B cell (primary cell): Measurements from ENCODE around the gene GSTM3. TPM values are rescaled to one million over a fixed set of nuclear protein-coding genes. Genes with fewer than 3 reads are reported as not detected.
A peak's percentile ranks its signal among the peaks of the same experiment; 100 is the strongest.

Source experiments
- ATAC-seq: fragments of 200-7000 bp; cut with Tn5 transposase; one replicate; pipeline ENCODE4 v1.10.0; 2021; ENCODE audit warnings: low read depth, mild to moderate bottlenecking, moderate number of reproducible peaks, moderate library complexity
- CTCF ChIA-PET: fragments of 350-600 bp; sonication (Branson Sonifier 250); formaldehyde crosslinking; loops from one replicate; lab custom pipeline; 2021; ENCODE audit warnings: antibody characterized with exemption, inconsistent platforms; lab: Charles Lee
- POLR2A ChIA-PET: fragments of 350-600 bp; sonication (Branson Sonifier 250); formaldehyde crosslinking; loops from one replicate; lab custom pipeline; 2021; ENCODE audit warnings: antibody characterized with exemption; lab: Charles Lee
- DNase-seq: peaks from one replicate; pipeline ENCODE4 v3.0.0; 2013
- H2AFZ ChIP-seq: 2 replicates; pipeline ENCODE4 v1.6.1; 2012; ENCODE audit warnings: mild to moderate bottlenecking, low read depth, low read length; ENCODE audit not compliant: insufficient read depth, poor library complexity, severe bottlenecking
- H3K27ac ChIP-seq, 2 donors: 1 replicate in 1 of 2; 2 replicates in 1 of 2; pipeline ENCODE4 v1.5.1; 2012 to 2013; ENCODE audit warnings: low read length in 2 of 2, mild to moderate bottlenecking in 2 of 2, moderate library complexity in 1 of 2
- H3K27me3 ChIP-seq, 4 experiments: fragments of 200-600 bp in 1 of 4; sonication (generic) in 1 of 4; replicated peaks in 1 of 4; 1 replicate in 2 of 4; 2 replicates in 2 of 4; pipeline versions ENCODE4 v1.6.1 to v1.7.0; 2013 to 2016; ENCODE audit warnings: low read length in 3 of 4, mild to moderate bottlenecking in 2 of 4, mixed read lengths in 1 of 4, moderate library complexity in 1 of 4; ENCODE audit not compliant: insufficient read depth in 4 of 4, control insufficient read depth in 3 of 4; ENCODE audit errors: control extremely low read depth in 1 of 4
- H3K36me3 ChIP-seq, 2 experiments: replicated peaks in 1 of 2; 1 replicate in 1 of 2; 2 replicates in 1 of 2; pipeline versions ENCODE4 v1.6.1 to v1.7.1; 2013; ENCODE audit warnings: low read length in 1 of 2; ENCODE audit not compliant: insufficient read depth in 2 of 2, control insufficient read depth in 1 of 2; ENCODE audit errors: control extremely low read depth in 1 of 2, extremely low read depth in 1 of 2
- H3K4me1 ChIP-seq, 2 donors: fragments of 200-600 bp in 1 of 2; sonication (generic) in 1 of 2; 1 replicate in 1 of 2; 2 replicates in 1 of 2; pipeline versions ENCODE4 v1.5.1 to v1.6.1; 2013 to 2017; ENCODE audit warnings: low read length in 2 of 2; ENCODE audit not compliant: control insufficient read depth in 2 of 2, insufficient read depth in 2 of 2
- H3K4me2 ChIP-seq: replicated peaks from 2 replicates; pipeline ENCODE3; 2012; ENCODE audit warnings: mild to moderate bottlenecking, low read depth, low read length; ENCODE audit not compliant: poor library complexity, severe bottlenecking
- H3K4me3 ChIP-seq, 5 experiments: fragments of 200-600 bp in 1 of 5; sonication (generic) in 1 of 5; 1 replicate in 3 of 5; 2 replicates in 2 of 5; pipeline versions ENCODE4 v1.5.1 to v1.7.0; 2011 to 2016; ENCODE audit warnings: low read length in 4 of 5, mild to moderate bottlenecking in 4 of 5, low read depth in 2 of 5, control low read depth in 1 of 5, moderate library complexity in 1 of 5; ENCODE audit not compliant: insufficient read depth in 1 of 5; ENCODE audit errors: control extremely low read depth in 1 of 5, extremely low read depth in 1 of 5
- H3K79me2 ChIP-seq: fragments of 200-600 bp; sonication (generic); one replicate; pipeline ENCODE4 v1.6.0; 2016; ENCODE audit warnings: low read length; ENCODE audit not compliant: control insufficient read depth, insufficient read depth
- H3K9ac ChIP-seq: fragments of 200-600 bp; sonication (generic); 2 replicates; pipeline ENCODE4 v1.6.1; 2017; ENCODE audit warnings: mild to moderate bottlenecking, low read length, moderate library complexity
- H3K9me3 ChIP-seq, 3 donors: one replicate each; pipeline versions ENCODE4 v1.6.1 to v1.7.1; 2013; ENCODE audit warnings: low read length in 2 of 3; ENCODE audit not compliant: control insufficient read depth in 2 of 3, insufficient read depth in 1 of 3; ENCODE audit errors: control extremely low read depth in 1 of 3
- H4K20me1 ChIP-seq: 2 replicates; pipeline ENCODE4 v1.6.0; 2012; ENCODE audit warnings: mild to moderate bottlenecking, low read length; ENCODE audit not compliant: insufficient read depth, control insufficient read depth, poor library complexity, severe bottlenecking
- H3K27ac Mint-ChIP-seq: one replicate; pipeline ENCODE4 v1.8.0; 2021; ENCODE audit warnings: mixed read lengths
- H3K27me3 Mint-ChIP-seq: one replicate; pipeline ENCODE4 v1.8.0; 2021; ENCODE audit warnings: mixed read lengths
- H3K4me1 Mint-ChIP-seq: one replicate; pipeline ENCODE4 v1.8.0; 2021; ENCODE audit warnings: mixed read lengths
- H3K4me3 Mint-ChIP-seq: one replicate; pipeline ENCODE4 v1.8.0; 2021; ENCODE audit warnings: mixed read lengths
- H3K9me3 Mint-ChIP-seq: one replicate; pipeline ENCODE4 v1.8.0; 2022; ENCODE audit warnings: mixed read lengths; ENCODE audit not compliant: insufficient read depth
- EZH2 ChIP-seq: IDR thresholded peaks from 2 replicates; pipeline ENCODE4 v1.6.1; 2012; ENCODE audit warnings: borderline replicate concordance, low read depth, mild to moderate bottlenecking, moderate library complexity, low read length; ENCODE audit not compliant: insufficient read depth, poor library complexity, severe bottlenecking
- WGBS: methylation state at CpG from one replicate; pipeline ENCODE4 v1.1.5; 2013; ENCODE audit warnings: missing lambda C conversion rate; ENCODE audit not compliant: insufficient coverage; 5-methylcytosine and 5-hydroxymethylcytosine counted together
- intact Hi-C: fragments of 100-400 bp; cut with micrococcal nuclease; formaldehyde crosslinking; loops from one replicate; pipeline ENCODE4 v1.10.0; 2022
- polyA plus RNA-seq: library from polyadenylated mRNA; depleted of rRNA; stranded (reverse); fragments of >200 nt; gene quantifications from 2 replicates; pipeline ENCODE4 v1.2.3, GENCODE V29; 2012
- total RNA-seq, 2 donors: library from RNA; stranded (reverse); fragments of 120-200 nt in 1 of 2; gene quantifications; 1 replicate in 1 of 2; 2 replicates in 1 of 2; pipeline versions ENCODE4 v1.2.3 to v1.2.4, GENCODE V29; 2013 to 2022
- TF ChIP-seq, protein P1 (sequence below): fragments of 200-600 bp; IDR thresholded peaks from one replicate; pipeline ENCODE4 v1.8.0; 2022; ENCODE audit warnings: antibody characterized with exemption, mild to moderate bottlenecking

The GSTM3 gene
- total and polyA plus RNA-seq, 2 donors (not counting 1 experiment from before 2014, with no cell fraction given) = 1.9 to 2.8 TPM

DNA sequence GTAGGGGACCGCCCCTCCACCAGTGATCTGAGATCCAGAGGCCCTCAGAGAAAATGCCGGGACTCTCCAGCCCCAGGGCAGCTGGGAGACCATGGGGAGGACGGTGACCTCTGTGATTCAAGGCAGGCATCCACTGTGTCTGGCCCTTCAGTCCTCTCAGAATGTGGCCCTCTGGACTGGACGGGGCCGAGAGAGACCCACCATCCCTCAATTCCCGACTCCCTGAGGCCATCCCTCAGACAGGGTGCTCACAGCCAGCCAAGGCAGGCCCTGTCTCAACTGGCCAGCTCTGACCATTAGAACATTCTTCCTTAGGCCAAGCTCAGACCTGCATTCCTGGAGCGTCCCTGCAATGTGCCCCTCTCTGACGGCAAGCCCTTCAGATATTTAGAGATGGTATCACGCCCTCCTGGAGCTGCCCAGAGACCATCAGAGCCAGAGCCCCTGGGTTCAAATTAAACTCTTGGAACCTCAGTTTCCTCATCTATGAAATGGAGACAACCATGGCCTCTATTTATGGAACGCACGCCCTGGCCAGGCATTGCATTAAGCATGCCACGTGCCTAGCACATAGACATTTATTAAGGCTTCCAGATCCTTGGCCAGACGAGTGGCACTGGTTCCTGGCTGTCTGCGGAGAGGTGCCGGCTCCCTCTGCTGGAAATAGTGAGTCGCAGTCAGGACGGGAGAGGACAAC, 32.5 kb upstream of the GSTM3 start:
- H3K9me3 ChIP-seq = peaks cover 0 to 4% (median 0%) of the 10 kb centered on the region in 3 donors
- no peak overlapping the region for H3K4me3 Mint-ChIP-seq
- H3K4me1 ChIP-seq = peaks cover 0 to 11% of the 10 kb centered on the region in 2 donors
- DNase-seq (peak; percentile 79), ATAC-seq (peak; percentile 81)
- H3K27me3 Mint-ChIP-seq = peaks cover 7% of the 10 kb centered on the region
- 50% methylated on average over 17 of the region's 17 CpGs for WGBS
- H3K9ac ChIP-seq = no peak overlapping the region
- no peaks in the 10 kb centered on the region for H4K20me1 ChIP-seq
- no peak overlapping the region for H3K27ac Mint-ChIP-seq
- no peak overlapping the region for H3K4me3 ChIP-seq
- TF ChIP-seq EZH2 = no peak
- TF ChIP-seq, protein P1, sequence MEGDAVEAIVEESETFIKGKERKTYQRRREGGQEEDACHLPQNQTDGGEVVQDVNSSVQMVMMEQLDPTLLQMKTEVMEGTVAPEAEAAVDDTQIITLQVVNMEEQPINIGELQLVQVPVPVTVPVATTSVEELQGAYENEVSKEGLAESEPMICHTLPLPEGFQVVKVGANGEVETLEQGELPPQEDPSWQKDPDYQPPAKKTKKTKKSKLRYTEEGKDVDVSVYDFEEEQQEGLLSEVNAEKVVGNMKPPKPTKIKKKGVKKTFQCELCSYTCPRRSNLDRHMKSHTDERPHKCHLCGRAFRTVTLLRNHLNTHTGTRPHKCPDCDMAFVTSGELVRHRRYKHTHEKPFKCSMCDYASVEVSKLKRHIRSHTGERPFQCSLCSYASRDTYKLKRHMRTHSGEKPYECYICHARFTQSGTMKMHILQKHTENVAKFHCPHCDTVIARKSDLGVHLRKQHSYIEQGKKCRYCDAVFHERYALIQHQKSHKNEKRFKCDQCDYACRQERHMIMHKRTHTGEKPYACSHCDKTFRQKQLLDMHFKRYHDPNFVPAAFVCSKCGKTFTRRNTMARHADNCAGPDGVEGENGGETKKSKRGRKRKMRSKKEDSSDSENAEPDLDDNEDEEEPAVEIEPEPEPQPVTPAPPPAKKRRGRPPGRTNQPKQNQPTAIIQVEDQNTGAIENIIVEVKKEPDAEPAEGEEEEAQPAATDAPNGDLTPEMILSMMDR = peak; percentile 63
- H3K79me2 ChIP-seq = no peaks in the 10 kb centered on the region
- H3K27ac ChIP-seq = no peak overlapping the region
- H3K36me3 ChIP-seq = no peaks in the 10 kb centered on the region
- ChIA-PET POLR2A (interaction anchor here (1.4 kb wide), 1 partner anchor 211 kb away, joined by 6 read pairs; the partner anchor contains the start of gene AHCYL1), CTCF (interaction anchor here (1.1 to 21.2 kb wide), 13 partner anchors 10 to 256 kb away, joined by 3 to 667 read pairs (median 5); partner anchors contain the start of genes AHCYL1, EPS8L3, GNAI3 and GPR61)
- no peak overlapping the region for H3K4me2 ChIP-seq
- no peaks in the 10 kb centered on the region for H3K4me1 Mint-ChIP-seq
- H3K27me3 ChIP-seq = peaks cover 0 to 8% (median 0%) of the 10 kb centered on the region in 4 experiments
- peak overlapping the region; percentile 52 for H2AFZ ChIP-seq
- H3K9me3 Mint-ChIP-seq = no peaks in the 10 kb centered on the region
- intact Hi-C loops = no loop called here

DNA sequence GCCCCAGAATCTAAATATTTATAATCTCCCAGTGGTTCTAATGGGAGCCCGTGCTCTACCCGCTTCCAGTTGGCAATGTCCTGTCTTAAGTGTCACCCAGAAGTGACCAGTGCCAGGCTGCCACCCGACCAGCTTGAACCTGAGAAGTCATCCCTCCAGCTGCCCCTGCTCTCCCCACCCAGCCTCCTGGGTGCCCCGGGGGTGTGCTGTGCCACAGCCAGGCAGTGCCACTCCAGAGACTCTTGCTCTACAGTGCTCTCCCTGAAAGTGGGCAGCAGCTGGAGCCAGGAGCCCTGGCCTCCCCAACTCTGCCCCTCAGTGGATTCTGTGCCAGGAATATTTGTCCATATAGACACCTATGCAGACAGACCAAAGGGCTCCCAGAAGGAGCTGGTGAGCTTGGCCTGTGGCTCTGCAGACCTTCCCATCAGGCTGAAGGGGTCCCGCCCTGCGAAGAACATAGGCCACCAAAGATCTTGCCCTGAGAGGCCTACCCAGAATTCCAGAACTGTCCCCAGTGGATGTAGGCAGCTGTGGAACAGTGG, 31.9 kb upstream of the GSTM3 start:
- peaks cover 0 to 8% (median 0%) of the 10 kb centered on the region in 4 experiments for H3K27me3 ChIP-seq
- no peaks in the 10 kb centered on the region for H4K20me1 ChIP-seq
- H3K4me1 ChIP-seq = peaks cover 0 to 11% of the 10 kb centered on the region in 2 donors
- Mint-ChIP-seq H3K4me1 (no peaks in the 10 kb centered on the region), H3K27ac (no peak overlapping the region), H3K27me3 (peaks cover 7% of the 10 kb centered on the region), H3K4me3 (no peak overlapping the region), H3K9me3 (no peaks in the 10 kb centered on the region)
- no peak overlapping the region for H2AFZ ChIP-seq
- no peak for TF ChIP-seq EZH2
- TF ChIP-seq, protein P1 = no peak
- 92% methylated on average over 6 of the region's 6 CpGs for WGBS
- ATAC-seq = no peak
- ChIA-PET POLR2A (no interaction called here), CTCF (interaction anchor here (1.1 to 21.2 kb wide), 8 partner anchors 23 to 238 kb away, joined by 3 to 667 read pairs (median 58); partner anchors contain the start of genes AHCYL1 and GPR61)
- intact Hi-C loops = no loop called here
- H3K36me3 ChIP-seq = no peaks in the 10 kb centered on the region
- no peaks in the 10 kb centered on the region for H3K79me2 ChIP-seq
- H3K4me3 ChIP-seq = no peak overlapping the region
- H3K9ac ChIP-seq = no peak overlapping the region
- H3K4me2 ChIP-seq = no peak overlapping the region
- no peak overlapping the region for H3K27ac ChIP-seq
- DNase-seq = no peak
- H3K9me3 ChIP-seq = peaks cover 0 to 4% (median 0%) of the 10 kb centered on the region in 3 donors
